H1 (cell line): ENCODE measurements around the gene UQCRC2. TPM values are rescaled to one million over a fixed set of nuclear protein-coding genes. Genes with fewer than 3 reads are reported as not detected.

Experiments
- CTCF ChIA-PET: fragments of 300-600 bp; sonication (Branson Sonifier 250); formaldehyde crosslinking; loops from one replicate; lab custom pipeline; 2021; ENCODE audit not compliant: partially characterized antibody; lab: Charles Lee
- POLR2A ChIA-PET: fragments of 300-600 bp; sonication (Branson Sonifier 250); formaldehyde crosslinking; loops from one replicate; lab custom pipeline; 2021; ENCODE audit warnings: inconsistent platforms; ENCODE audit not compliant: partially characterized antibody; lab: Charles Lee
- DNase-seq, 2 experiments: peaks; one replicate each; pipeline versions ENCODE4 v3.0.0 to v3.0.0-alpha.2; 2010 to 2022; ENCODE audit warnings: low spot score in 2 of 2, low read depth in 1 of 2, mixed read lengths in 1 of 2
- FAIRE-seq: peaks from 2 replicates; lab custom pipeline; 2011; peaks lifted over from hg19 to GRCh38; lab: Jason Lieb, UNC
- H2AFZ ChIP-seq: 2 replicates; pipeline ENCODE4 v1.8.1; 2012; ENCODE audit warnings: low read length, inconsistent platforms
- H2AK5ac ChIP-seq: 2 replicates; pipeline ENCODE4 v1.6.1; 2013; ENCODE audit warnings: low read depth, low read length
- H2BK120ac ChIP-seq: replicated peaks from 2 replicates; pipeline ENCODE3; 2013; ENCODE audit warnings: low read depth, low read length, inconsistent platforms
- H2BK12ac ChIP-seq: 2 replicates; pipeline ENCODE4 v1.6.1; 2013; ENCODE audit warnings: low read depth, low read length
- H2BK15ac ChIP-seq: 2 replicates; pipeline ENCODE4 v1.6.1; 2013; ENCODE audit warnings: low read length
- H2BK20ac ChIP-seq: 2 replicates; pipeline ENCODE4 v1.6.1; 2013; ENCODE audit warnings: low read length
- H2BK5ac ChIP-seq: 2 replicates; pipeline ENCODE4 v1.6.1; 2013; ENCODE audit warnings: low read depth, low read length
- H3K14ac ChIP-seq: 2 replicates; pipeline ENCODE4 v1.6.1; 2013; ENCODE audit warnings: inconsistent platforms; ENCODE audit not compliant: insufficient read length
- H3K18ac ChIP-seq: 2 replicates; pipeline ENCODE4 v1.6.1; 2013; ENCODE audit warnings: low read length; ENCODE audit errors: extremely low read depth
- H3K23ac ChIP-seq: 2 replicates; pipeline ENCODE4 v1.6.1; 2013; ENCODE audit warnings: inconsistent platforms; ENCODE audit not compliant: insufficient read length
- H3K23me2 ChIP-seq: 2 replicates; pipeline ENCODE4 v1.6.1; 2013; ENCODE audit warnings: low read depth, low read length
- H3K27ac ChIP-seq: 2 replicates; pipeline ENCODE4 v1.6.1; 2011; ENCODE audit warnings: low read depth, low read length, inconsistent platforms
- H3K27me3 ChIP-seq, 4 experiments: replicated peaks in 1 of 4; 1 replicate in 1 of 4; 2 replicates in 3 of 4; pipeline versions ENCODE4 v1.6.1 to v1.8.1; 2011 to 2013; ENCODE audit warnings: low read length in 3 of 4, mild to moderate bottlenecking in 3 of 4, inconsistent platforms in 2 of 4, mixed read lengths in 2 of 4, moderate library complexity in 1 of 4; ENCODE audit not compliant: control insufficient read depth in 3 of 4, insufficient read depth in 3 of 4; ENCODE audit errors: extremely low read depth in 1 of 4
- H3K36me3 ChIP-seq, 4 experiments: 2 replicates each; pipeline versions ENCODE4 v1.6.1 to v1.8.1; 2011 to 2013; ENCODE audit warnings: mild to moderate bottlenecking in 4 of 4, low read length in 3 of 4, moderate library complexity in 2 of 4, control low read depth in 1 of 4, inconsistent platforms in 1 of 4; ENCODE audit not compliant: insufficient read depth in 4 of 4, control insufficient read depth in 2 of 4
- H3K4ac ChIP-seq: replicated peaks from 2 replicates; pipeline ENCODE3; 2013; ENCODE audit warnings: low read length, low read depth, mixed read lengths, inconsistent platforms; ENCODE audit not compliant: insufficient read length
- H3K4me1 ChIP-seq, 4 experiments: replicated peaks in 1 of 4; 1 replicate in 1 of 4; 2 replicates in 3 of 4; pipeline versions ENCODE4 v1.6.1 to v1.8.1; 2011 to 2013; ENCODE audit warnings: low read length in 3 of 4, inconsistent platforms in 2 of 4, mixed read lengths in 1 of 4; ENCODE audit not compliant: insufficient read depth in 4 of 4, control insufficient read depth in 3 of 4
- H3K4me2 ChIP-seq, 2 experiments: 2 replicates each; pipeline versions ENCODE4 v1.6.1 to v1.8.1; 2011 to 2013; ENCODE audit warnings: low read depth in 2 of 2, low read length in 2 of 2, control low read depth in 1 of 2, inconsistent platforms in 1 of 2, mild to moderate bottlenecking in 1 of 2; ENCODE audit not compliant: insufficient read depth in 1 of 2
- H3K4me3 ChIP-seq, 4 experiments: fragments of 200-600, 300-600 bp in 1 of 4; sonication (generic), shearing (Covaris generic), sonication (Bioruptor Twin) in 1 of 4; 2 replicates each; pipeline versions ENCODE4 v1.5.1 to v1.8.1; 2011 to 2016; ENCODE audit warnings: low read length in 4 of 4, low read depth in 3 of 4, control low read depth in 2 of 4, inconsistent platforms in 2 of 4, mild to moderate bottlenecking in 2 of 4, mixed read lengths in 1 of 4, moderate library complexity in 1 of 4; ENCODE audit not compliant: insufficient read depth in 2 of 4; ENCODE audit errors: extremely low read depth in 1 of 4
- H3K56ac ChIP-seq: replicated peaks from 2 replicates; pipeline ENCODE3; 2013; ENCODE audit warnings: low read depth, mild to moderate bottlenecking, mixed read lengths, low read length, inconsistent platforms; ENCODE audit not compliant: insufficient read length
- H3K79me1 ChIP-seq: 2 replicates; pipeline ENCODE4 v1.6.1; 2013; ENCODE audit warnings: low read depth, low read length, control low read depth
- H3K79me2 ChIP-seq, 2 experiments: 2 replicates each; pipeline versions ENCODE4 v1.6.1 to v1.8.1; 2012 to 2013; ENCODE audit warnings: low read length in 2 of 2, mild to moderate bottlenecking in 2 of 2, inconsistent platforms in 1 of 2; ENCODE audit not compliant: insufficient read depth in 2 of 2, control insufficient read depth in 1 of 2
- H3K9ac ChIP-seq, 4 experiments: replicated peaks in 1 of 4; 1 replicate in 1 of 4; 2 replicates in 3 of 4; pipeline versions ENCODE4 v1.6.1 to v1.8.1; 2011 to 2013; ENCODE audit warnings: low read depth in 3 of 4, low read length in 3 of 4, control low read depth in 2 of 4, mild to moderate bottlenecking in 2 of 4, moderate library complexity in 2 of 4, inconsistent platforms in 1 of 4; ENCODE audit errors: extremely low read depth in 1 of 4
- H3K9me3 ChIP-seq, 2 experiments: 2 replicates each; pipeline versions ENCODE4 v1.6.1 to v1.8.1; 2012 to 2013; ENCODE audit warnings: mild to moderate bottlenecking in 2 of 2, moderate library complexity in 2 of 2, control low read depth in 1 of 2, inconsistent platforms in 1 of 2, low read depth in 1 of 2, low read length in 1 of 2, mixed read lengths in 1 of 2; ENCODE audit not compliant: insufficient read depth in 2 of 2
- H4K20me1 ChIP-seq, 2 experiments: replicated peaks in 1 of 2; 2 replicates each; pipeline versions ENCODE3 to v1.8.1; 2011 to 2013; ENCODE audit warnings: inconsistent platforms in 2 of 2, low read length in 2 of 2, mild to moderate bottlenecking in 1 of 2; ENCODE audit not compliant: insufficient read depth in 2 of 2, control insufficient read depth in 1 of 2
- H4K5ac ChIP-seq: 2 replicates; pipeline ENCODE4 v1.6.1; 2013; ENCODE audit warnings: low read length, low read depth, mixed read lengths, inconsistent platforms; ENCODE audit not compliant: insufficient read length
- H4K8ac ChIP-seq: 2 replicates; pipeline ENCODE4 v1.8.0; 2013; ENCODE audit warnings: mild to moderate bottlenecking, moderate library complexity, low read length, inconsistent platforms; ENCODE audit not compliant: insufficient read depth; ENCODE audit errors: extremely low read depth
- H4K91ac ChIP-seq: replicated peaks from 2 replicates; pipeline ENCODE3; 2013; ENCODE audit warnings: low read length, mixed read lengths, inconsistent platforms; ENCODE audit not compliant: insufficient read length
- ATF2 ChIP-seq: IDR thresholded peaks from 2 replicates; pipeline ENCODE4 v1.6.1; 2012; ENCODE audit warnings: low read length, inconsistent platforms
- BACH1 ChIP-seq: IDR thresholded peaks from 2 replicates; pipeline ENCODE4 v1.6.1; 2012; ENCODE audit warnings: low read length, improper control_type of control experiment
- CBX5 ChIP-seq: fragments of 300-800, 300-1000 bp; sonication (generic); IDR thresholded peaks from 2 replicates; pipeline ENCODE4 v1.7.1; 2016; ENCODE audit warnings: antibody characterized with exemption, low read length, low read depth
- CHD2 ChIP-seq: IDR thresholded peaks from 2 replicates; pipeline ENCODE4 v1.6.1; 2012; ENCODE audit warnings: low read length, improper control_type of control experiment
- KDM4A ChIP-seq: IDR thresholded peaks from one replicate; pipeline ENCODE4 v1.7.1; 2012; ENCODE audit warnings: low read depth, mild to moderate bottlenecking, moderate library complexity, low read length, inconsistent platforms; ENCODE audit not compliant: severe bottlenecking
- NANOG ChIP-seq: IDR thresholded peaks from 2 replicates; pipeline ENCODE4 v1.6.1; 2011; ENCODE audit warnings: low read length, low read depth, mild to moderate bottlenecking, inconsistent platforms; ENCODE audit not compliant: insufficient read depth, poor library complexity, severe bottlenecking
- POLR2AphosphoS5 ChIP-seq: IDR thresholded peaks from 2 replicates; pipeline ENCODE4 v1.6.1; 2011; ENCODE audit warnings: low read depth, low read length
- RFX5 ChIP-seq: IDR thresholded peaks from 2 replicates; pipeline ENCODE4 v1.6.1; 2011; ENCODE audit warnings: low read depth, low read length, improper control_type of control experiment, borderline replicate concordance
- SP2 ChIP-seq: IDR thresholded peaks from 2 replicates; pipeline ENCODE4 v1.6.1; 2012; ENCODE audit warnings: mild to moderate bottlenecking, low read length, inconsistent platforms
- TAF7 ChIP-seq: optimal IDR thresholded peaks from 2 replicates; pipeline ENCODE3; 2011; ENCODE audit warnings: low read depth, mild to moderate bottlenecking, inconsistent platforms, low read length, moderate library complexity, borderline replicate concordance
- ZNF274 ChIP-seq: IDR thresholded peaks from 2 replicates; pipeline ENCODE4 v1.7.0; 2012; ENCODE audit warnings: low read length, borderline replicate concordance; ENCODE audit errors: extremely low read depth
- WGBS, 2 experiments: shearing (Covaris generic) in 1 of 2; methylation state at CpG; one replicate each; pipeline versions ENCODE4 v1.1.6 to v1.1.7; 2013 to 2015; ENCODE audit warnings: low lambda C conversion rate in 2 of 2, mixed read lengths in 2 of 2, inconsistent platforms in 1 of 2, low coverage in 1 of 2, missing lambda C conversion rate in 1 of 2; ENCODE audit not compliant: insufficient replicate concordance in 2 of 2, insufficient coverage in 1 of 2, insufficient read length in 1 of 2; ENCODE audit errors: extremely low coverage in 1 of 2, missing lambda C conversion rate in 1 of 2; 5-methylcytosine and 5-hydroxymethylcytosine counted together
- polyA plus RNA-seq, 7 experiments: library from polyadenylated mRNA; depleted of rRNA in 3 of 7; stranded (reverse) in 5 of 7; unstranded in 2 of 7; fragments of >200 nt in 5 of 7; fragments of 200-250 nt in 2 of 7; gene quantifications; 1 replicate in 5 of 7; 2 replicates in 1 of 7; 4 replicates in 1 of 7; pipeline versions ENCODE4 v1.2.1 to v1.2.3, GENCODE V29; 2011 to 2013; ENCODE audit warnings: missing spikeins in 2 of 7, mixed read lengths in 2 of 7
- total RNA-seq: library from RNA; stranded (reverse); fragmentation: NEBNext Ultra II Directional; extraction: Animal tissue kit (Norgen Biotek cat#: 25700); gene quantifications from 2 replicates; pipeline ENCODE4 v1.2.1, GENCODE V29; 2021

Gene UQCRC2
- total and polyA plus RNA-seq, 2 of the 8 experiments (the other 6 are each of a cell fraction or from before 2014, with no cell fraction given): 94.4 to 182 TPM

GRCh38 chr16:21980032-21980431 lies 26.9 kb downstream of the UQCRC2 start:
- no peak overlapping the region for H4K91ac ChIP-seq
- no peak overlapping the region for H3K4ac ChIP-seq
- no peak overlapping the region for H3K9ac ChIP-seq
- no peak overlapping the region for H2AK5ac ChIP-seq
- H3K9me3 ChIP-seq: no peaks in the 10 kb centered on the region
- no peak overlapping the region for H2BK120ac ChIP-seq
- no peak overlapping the region for H3K18ac ChIP-seq
- no peak for FAIRE-seq
- no peak overlapping the region for H3K4me2 ChIP-seq
- no peak overlapping the region for H2BK5ac ChIP-seq
- 90% methylated on average over 4 of the region's 4 CpGs; no CpG with 5 or more reads in 1 of the 2 experiments for WGBS, 2 experiments
- H3K23ac ChIP-seq: no peak overlapping the region
- no peaks in the 10 kb centered on the region for H3K79me2 ChIP-seq
- TF ChIP-seq CHD2 (no peak), SP2 (no peak), TAF7 (no peak), CBX5 (no peak), POLR2AphosphoS5 (no peak), BACH1 (no peak), ZNF274 (no peak), RFX5 (no peak), ATF2 (no peak), KDM4A (no peak), NANOG (no peak)
- H4K20me1 ChIP-seq: peaks cover 0 to 2% of the 10 kb centered on the region in 2 experiments
- no peak overlapping the region for H2BK12ac ChIP-seq
- H3K4me3 ChIP-seq: no peak overlapping the region
- peaks cover 27 to 86% (median 72%) of the 10 kb centered on the region in 4 experiments for H3K36me3 ChIP-seq
- POLR2A ChIA-PET: interaction anchor here (0.8 to 1.6 kb wide), 4 partner anchors 12 to 26 kb away, joined by 3 to 5 read pairs (median 4); partner anchors contain the start of gene UQCRC2
- H4K5ac ChIP-seq: no peak overlapping the region
- CTCF ChIA-PET: interaction anchor here (0.8 to 2.5 kb wide), 5 partner anchors 18 to 208 kb away, joined by 3 to 16 read pairs (median 3); no protein-coding TSS in a partner anchor
- no peak overlapping the region for H2AFZ ChIP-seq
- H3K79me1 ChIP-seq: no peaks in the 10 kb centered on the region; the same call in 1 of the 2 replicates
- no peak overlapping the region for H3K27ac ChIP-seq
- H3K56ac ChIP-seq: no peak overlapping the region
- no peak overlapping the region for H4K8ac ChIP-seq
- no peak overlapping the region for H2BK20ac ChIP-seq
- no peak for DNase-seq
- no peak overlapping the region for H2BK15ac ChIP-seq
- H3K14ac ChIP-seq: no peak overlapping the region
- no peaks in the 10 kb centered on the region for H3K4me1 ChIP-seq
- no peaks in the 10 kb centered on the region for H3K27me3 ChIP-seq
- no peaks in the 10 kb centered on the region for H3K23me2 ChIP-seq
